Suppressor macrophage treated with lipopolysaccharide for 4 hours (primary cell): ENCODE results near the gene SAMD4B.

ENCODE experiments used
- DNase-seq: peaks from one replicate; pipeline ENCODE4 v3.0.0-alpha.2; 2020

Gene SAMD4B

DNA sequence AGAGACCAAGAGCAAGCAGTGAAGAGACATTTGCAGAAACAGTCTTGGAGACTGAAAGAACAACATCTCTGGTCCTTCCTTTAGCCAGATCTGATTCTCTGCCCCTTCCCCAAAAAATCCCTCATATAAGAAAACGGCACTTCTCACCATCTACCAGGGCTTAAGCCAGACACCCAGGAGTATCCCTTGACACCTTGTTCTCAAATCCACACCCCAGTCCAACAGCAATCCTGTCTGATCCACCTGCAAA, 68.5 kb downstream of the SAMD4B start:
- no peak for DNase-seq

DNA sequence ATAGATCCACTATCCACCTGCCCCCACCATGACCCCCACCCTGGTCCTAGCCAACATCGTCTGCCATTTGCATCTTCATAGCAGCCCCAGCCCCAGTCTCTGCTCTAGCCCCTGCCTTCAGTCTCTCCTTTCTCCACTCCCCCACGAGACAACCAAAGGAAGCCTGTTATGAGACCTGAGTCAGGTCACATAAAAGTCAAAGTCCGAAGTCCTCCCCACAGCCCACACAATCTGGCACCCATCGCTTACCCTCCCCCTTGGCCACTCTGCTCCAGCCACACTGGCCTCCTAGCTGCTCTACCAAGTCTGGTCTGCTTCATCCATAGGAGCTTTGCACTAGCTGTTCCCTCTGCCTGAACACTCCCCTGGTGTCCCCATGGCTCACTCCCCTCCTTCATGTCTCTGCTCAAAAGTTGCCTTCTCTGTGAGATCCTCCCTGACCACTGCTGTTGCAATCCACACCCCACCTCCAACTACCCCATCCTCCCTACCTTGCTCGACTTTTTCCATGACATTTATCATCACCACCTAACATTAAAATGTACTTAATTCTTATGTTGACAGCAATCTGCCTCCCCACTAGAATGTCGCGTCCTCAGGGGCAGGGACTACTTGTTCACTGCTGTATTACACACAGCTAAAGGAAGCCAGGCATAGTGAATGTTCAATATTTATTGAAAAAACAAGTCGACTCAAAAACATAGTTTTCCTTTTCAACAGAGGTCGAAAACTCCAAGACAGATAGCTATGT, 69.0 kb downstream of the SAMD4B start:
- peak; percentile 73 for DNase-seq

DNA sequence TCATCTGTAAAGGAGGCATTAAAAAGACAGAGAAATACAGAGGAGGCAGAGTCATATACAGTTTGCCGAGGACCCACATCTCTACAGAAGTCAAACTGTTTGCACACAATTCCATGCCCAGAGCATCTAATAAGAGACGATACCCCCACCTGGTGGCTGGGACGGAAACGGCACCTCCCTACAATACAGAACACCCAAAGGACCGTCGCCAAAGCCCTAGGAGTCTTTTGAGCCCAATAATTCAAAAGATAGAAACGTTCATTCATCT, 69.5 kb downstream of the SAMD4B start:
- DNase-seq, result peak; percentile 96

DNA sequence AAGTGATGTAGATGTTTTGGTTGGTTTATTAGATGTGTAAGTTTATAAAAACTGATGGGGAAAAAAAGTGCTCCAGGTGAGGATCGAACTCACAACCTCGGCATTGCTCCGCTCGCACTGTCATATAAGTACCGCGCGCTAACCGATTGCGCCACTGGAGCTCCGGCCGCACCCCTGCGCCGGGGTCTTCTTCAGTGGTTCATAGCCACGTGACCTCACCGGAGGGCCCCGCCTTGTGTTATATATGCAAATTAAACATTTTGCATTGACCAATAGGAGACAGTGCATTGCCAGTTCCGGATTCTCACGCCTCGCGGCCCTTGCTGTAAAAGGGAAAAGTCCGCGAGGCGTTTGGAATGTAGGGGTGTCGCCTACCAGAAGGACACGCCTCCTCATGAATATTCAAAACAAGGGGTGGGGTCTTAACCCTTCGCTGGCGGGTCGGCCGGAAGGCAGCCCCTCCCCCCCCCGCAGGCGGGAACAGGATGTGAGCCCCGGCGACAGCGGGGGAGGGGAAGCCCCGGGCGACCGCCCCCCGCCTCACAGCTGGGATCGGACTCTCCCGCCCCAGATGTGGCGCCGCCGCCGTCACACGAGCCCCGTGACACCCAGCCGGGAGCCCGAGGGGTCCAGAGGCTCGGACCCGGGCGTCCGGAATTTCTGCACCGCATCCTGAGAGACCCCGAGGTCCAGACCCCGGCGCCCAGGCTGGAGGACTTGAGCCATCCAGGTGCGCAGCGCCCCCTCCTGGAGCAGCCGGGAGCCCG, 70.1 kb downstream of the SAMD4B start, which contains the start of gene PLEKHG2:
PLEKHG2 (plus strand) TSS at position 570 of the 767 bp plus-strand sequence. CDS start 1,418 bp downstream, outside the sequence.
- DNase-seq, result peak; percentile 99

DNA sequence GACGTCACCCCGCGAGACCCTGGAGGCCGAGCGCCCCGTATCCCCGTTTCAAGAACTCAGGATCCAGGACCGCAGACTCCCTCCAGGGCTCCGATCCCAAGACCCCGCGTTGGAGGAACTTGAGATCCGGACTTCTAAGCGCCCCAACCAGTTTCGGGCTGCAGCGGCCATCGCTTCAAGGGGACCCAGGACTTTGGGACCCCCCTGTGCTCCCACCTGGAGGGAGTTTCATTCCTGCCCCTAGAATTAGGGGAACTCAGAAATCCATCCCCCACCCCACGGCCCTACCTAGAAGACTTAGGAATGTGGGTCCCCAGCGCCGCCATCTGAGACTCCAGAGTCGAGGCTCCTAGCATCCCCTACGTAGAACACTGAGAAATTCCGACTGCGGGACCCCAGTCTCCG, 70.6 kb downstream of the SAMD4B start:
- DNase-seq, result peak; percentile 42

DNA sequence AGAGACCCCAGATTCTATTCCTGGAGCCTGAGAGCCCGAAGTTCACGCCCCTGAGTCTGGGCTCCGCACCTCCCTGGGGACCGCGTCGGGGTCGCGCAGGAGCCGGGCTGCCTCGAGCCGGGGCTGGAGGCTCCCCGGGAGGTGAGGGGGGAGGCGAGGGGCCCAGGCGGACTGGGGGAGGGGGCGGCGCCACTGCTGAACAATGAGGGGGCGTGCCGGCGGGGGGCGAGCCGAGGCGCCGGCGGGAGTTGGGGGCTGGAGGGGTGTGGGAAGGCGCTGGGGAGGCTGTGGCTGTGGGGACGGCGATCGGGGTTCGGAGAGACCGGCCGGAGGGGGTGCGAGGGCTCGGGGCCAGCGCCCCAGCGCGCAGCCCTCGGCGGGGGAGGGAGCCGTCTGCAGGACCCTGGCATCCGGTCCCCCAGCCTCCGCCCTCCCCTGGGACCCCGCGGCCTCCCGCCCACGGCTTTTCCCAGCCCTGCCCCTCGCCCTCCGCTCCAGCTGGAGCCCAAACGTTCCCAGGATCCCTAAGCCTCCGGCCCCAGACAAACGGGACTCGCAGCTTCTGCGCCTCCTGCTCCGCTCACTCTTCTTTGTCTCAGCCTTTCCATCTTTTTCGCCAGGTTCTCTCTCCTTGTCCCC, 71.2 kb downstream of the SAMD4B start:
- DNase-seq, result peak; percentile 30

DNA sequence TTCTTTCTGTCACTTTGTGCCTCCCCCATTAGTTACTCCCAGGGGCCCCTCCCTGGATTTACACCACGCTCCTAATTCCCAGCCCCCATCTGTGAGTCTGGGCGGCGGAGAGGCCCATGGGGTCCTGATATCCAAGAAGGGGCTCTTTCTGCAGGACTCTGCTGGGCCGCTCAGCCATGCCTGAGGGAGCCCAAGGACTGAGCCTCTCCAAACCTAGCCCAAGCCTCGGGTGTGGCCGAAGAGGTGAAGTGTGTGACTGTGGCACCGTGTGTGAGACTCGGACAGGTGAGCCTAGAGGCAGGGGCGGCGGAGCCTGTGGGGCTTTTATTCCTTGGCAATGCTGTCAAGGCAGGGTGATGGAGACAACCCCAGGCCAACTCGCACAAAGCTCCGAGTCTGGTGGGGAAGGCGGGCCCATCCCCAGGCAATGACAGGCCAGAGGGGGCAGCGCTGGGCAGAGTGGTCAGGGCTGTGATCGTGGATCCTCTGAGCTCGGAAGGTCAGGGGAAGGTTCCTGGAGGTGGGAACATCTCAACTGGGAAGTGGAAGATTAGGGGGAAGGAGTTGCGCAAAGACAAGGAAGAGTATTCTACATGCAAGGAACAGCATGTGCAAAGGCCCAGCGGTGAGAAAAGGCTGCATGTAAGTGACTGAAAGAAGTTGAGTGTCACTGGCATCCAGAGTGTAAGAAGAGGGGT, 71.8 kb downstream of the SAMD4B start:
- DNase-seq, result peak; percentile 55

DNA sequence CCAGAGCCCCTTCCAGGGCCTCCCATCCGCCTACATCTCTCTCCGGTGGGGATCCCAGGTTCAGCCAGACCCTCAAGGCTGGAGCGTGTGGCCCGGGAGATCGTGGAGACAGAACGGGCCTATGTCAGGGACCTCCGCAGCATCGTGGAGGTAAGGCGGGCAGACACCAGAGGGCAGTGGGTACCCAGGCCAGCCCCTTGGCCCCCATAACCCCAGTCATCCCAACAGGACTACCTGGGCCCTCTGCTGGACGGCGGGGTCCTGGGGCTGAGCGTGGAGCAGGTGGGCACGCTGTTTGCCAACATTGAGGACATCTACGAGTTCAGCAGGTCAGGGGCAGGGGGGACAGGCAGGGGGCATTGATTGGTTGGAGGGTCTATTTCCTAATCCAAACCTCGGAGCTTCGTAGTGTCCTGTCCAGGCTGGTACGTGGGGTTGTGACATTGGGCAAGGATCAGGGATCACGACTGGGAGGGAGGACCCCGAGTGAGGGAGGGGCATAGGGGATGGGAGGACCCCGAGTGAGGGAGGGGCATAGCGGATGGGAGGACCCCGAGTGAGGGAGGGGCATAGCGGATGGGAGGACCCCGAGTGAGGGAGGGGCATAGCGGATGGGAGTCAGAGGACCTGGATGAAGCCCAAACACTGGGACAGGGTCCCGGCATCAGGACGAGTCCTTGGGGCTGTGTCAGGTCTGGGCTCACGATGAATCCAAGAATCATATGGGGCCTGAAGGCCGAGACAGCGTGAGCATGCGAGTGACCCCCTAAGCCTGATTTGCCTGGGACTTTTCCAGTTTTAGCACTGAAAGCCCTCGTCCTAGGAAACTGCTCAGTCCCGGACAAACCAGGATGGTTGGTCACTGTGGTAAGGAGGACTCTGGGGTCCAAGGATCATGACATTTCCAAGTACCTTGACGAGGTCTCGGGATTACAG, 73.2 kb downstream of the SAMD4B start:
- no peak for DNase-seq

DNA sequence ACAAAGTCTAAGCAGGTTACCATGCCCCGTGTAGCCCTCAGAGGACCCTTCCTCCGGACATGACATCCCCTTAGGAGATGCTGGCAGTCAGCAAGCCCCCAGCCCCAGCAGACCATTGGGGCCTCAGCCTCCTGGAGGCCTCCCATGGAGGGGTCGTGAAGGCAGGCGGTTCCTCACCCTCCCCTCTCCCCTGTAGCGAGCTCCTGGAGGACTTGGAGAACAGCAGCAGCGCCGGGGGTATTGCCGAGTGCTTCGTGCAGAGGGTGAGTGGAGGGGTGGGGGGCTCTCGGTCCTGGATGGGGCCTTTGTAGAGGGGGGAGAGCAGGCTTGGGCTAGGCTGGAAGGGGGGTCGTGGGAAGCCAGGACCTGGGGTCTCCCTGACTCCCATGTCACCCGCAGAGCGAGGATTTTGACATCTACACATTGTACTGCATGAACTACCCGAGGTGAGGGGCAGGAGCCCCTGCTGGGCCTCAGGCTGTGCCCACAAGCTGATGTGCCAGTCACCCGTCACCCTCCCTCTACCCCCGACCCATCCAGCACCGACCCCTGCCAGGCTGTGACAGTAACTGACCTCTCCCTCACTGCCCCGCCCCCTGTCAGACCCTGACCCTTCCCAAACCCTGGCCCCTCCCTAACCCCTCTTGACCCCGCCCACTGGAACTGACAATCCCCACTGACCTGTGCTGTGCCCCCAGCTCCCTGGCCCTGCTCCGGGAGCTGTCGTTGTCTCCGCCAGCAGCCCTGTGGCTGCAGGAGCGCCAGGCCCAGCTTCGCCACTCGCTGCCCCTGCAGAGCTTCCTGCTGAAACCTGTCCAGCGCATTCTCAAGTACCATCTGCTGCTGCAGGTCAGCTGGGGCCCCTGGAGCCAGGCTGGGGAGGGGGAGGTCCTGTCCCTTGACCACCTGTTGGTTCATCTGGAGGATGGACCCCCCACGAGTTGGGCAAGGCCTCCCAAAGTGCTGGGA, 74.2 kb downstream of the SAMD4B start:
- DNase-seq, result no peak

DNA sequence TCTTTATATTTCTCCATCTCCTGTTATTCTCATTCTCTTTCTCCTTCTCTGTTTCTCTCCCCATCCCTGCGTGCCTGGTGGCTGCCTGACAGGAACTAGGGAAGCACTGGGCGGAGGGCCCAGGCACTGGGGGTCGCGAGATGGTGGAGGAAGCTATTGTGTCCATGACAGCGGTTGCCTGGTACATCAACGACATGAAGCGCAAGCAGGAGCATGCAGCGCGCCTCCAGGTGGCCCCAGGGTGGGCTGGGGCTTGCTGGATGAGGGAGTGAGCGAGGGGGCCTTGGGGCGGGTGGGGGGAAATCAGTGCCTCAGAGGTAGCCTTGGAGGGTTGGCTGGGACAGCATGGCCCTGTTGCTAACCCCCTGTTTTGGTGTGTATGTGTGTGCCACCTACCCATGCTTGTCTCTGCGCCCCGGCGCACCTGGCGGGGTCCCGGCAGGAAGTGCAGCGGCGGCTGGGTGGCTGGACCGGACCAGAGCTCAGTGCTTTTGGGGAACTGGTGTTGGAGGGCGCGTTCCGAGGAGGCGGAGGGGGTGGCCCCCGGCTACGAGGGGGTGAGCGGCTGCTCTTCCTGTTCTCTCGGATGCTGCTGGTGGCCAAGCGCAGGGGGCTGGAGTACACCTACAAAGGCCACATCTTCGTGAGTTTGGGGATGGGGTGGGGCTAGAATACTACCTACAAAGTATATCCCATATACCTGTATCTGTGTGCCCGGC, 75.4 kb downstream of the SAMD4B start:
- no peak for DNase-seq

DNA sequence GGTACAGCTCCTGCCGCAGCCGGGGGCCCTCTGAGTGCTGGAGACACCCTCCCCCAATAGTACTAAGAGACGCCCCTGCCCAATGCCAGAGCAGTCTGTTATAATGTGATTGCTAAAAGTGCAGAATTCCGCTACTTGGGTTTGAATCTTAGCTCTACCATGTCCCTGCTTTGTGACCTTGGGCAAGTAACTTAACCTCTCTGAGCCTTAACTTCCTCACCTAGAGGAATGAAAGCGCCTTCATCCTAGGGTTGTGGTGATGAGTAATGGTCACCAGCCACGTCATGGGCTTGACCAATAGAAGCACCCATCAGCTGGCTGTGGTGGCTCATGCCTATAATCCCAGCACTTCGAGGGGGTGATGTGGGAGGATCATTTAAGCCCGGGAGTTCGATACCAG, 76.8 kb downstream of the SAMD4B start:
- peak; percentile 25 for DNase-seq

DNA sequence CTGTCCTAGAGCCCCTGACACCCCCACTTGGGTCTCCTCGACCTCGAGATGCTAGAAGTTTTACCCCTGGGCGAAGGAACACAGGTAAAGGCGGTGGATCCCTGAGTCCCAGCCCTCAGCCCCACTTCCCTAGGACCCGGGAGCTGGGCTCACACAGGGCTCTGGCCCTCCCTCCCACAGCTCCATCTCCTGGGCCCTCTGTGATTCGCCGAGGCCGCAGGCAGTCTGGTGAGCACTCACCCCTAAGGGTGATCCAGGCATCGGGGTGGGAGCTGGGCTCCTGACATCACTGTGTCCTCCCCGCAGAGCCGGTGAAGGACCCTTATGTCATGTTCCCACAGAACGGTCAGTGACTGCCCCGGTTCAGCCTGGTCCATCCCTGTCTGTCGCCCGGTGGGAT, 78.5 kb downstream of the SAMD4B start:
- no peak for DNase-seq

DNA sequence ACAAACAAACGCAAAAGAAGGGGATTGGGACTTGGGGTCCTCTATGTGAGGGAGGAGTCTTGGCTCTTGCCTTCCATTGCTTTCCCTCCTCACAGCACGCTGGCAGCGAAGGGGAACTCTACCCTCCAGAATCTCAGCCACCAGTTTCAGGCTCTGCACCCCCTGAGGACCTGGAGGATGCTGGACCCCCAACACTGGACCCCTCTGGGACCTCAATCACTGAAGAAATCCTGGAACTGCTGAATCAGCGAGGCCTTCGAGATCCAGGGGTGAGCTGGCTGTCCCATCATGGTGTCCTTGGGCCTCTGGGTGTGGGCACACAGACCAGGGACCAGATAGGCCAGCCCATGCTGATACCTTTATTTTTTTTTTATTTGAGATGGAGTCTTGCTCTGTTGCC, 79.8 kb downstream of the SAMD4B start:
- DNase-seq, result no peak

DNA sequence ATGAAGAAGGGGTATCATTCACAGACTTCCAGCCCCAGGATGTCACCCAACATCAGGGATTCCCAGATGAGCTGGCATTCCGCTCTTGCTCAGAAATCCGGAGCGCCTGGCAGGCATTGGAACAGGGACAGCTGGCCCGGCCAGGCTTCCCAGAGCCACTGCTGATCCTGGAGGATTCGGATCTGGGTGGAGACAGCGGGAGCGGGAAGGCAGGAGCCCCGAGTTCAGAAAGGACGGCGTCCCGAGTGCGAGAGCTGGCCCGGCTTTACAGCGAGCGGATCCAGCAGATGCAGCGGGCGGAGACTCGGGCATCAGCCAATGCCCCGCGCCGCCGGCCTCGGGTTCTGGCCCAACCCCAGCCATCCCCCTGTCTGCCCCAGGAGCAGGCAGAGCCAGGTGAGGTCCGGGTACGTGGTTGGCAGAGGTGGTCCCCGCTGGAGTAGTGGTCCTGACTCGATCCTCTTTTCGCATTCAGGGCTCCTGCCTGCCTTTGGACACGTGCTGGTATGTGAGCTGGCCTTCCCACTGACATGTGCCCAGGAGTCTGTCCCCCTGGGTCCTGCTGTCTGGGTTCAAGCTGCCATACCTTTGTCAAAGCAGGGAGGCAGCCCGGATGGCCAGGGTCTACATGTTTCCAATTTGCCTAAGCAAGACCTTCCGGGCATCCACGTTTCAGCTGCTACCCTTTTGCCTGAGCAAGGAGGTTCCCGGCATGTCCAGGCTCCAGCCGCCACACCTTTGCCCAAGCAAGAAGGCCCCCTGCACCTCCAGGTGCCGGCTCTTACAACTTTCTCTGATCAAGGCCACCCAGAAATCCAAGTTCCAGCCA, 81.3 kb downstream of the SAMD4B start:
- no peak for DNase-seq

DNA sequence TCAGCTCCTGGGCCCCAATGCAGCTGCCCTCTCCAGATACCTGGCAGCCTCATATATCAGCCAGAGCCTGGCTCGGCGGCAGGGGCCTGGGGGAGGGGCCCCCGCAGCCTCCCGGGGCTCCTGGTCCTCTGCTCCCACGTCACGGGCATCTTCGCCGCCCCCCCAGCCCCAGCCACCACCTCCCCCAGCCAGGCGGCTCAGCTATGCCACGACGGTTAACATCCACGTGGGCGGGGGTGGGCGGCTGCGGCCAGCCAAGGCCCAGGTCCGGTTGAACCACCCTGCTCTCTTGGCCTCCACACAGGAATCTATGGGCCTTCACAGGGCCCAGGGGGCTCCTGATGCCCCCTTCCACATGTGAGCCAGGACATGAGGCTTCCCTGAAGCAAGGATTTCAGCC, 82.7 kb downstream of the SAMD4B start:
- DNase-seq, result no peak

DNA sequence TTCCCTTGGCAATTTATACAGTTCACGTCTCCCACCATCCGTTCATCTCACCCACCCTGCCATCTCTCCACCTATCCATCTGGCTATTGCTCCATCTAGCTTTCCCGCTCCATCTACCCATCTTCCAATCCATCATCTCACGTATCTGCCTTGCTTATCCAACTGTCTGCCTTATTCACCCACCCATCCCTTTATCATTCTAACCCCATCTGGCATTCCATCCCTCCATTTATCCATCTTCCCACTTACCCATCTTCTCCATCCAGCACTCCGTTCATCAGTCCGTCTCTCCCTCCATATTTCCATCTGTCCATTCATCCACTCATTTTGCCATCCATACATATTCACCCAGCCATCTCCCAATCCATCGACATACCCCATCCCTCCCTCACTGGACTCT, 83.5 kb downstream of the SAMD4B start:
- DNase-seq, result no peak

DNA sequence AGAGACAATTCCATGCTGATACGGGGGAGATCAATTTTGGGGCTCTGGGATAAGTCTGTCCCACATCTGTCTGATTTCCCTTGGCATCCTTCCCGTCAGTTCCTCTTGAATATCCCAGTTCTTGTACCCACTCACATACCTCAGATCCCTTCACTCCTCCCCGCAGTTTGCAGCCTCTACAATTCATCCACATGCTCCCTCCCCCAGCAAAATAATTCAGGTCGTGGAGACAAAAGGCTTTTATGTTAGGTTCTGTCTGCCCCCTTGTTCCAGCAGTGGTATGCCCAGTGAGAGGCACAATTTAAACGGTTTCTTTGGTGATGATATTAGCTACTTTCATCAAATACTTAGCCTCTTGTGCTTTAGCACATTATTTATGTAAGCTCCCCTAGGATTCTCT, 83.9 kb downstream of the SAMD4B start:
- no peak for DNase-seq

DNA sequence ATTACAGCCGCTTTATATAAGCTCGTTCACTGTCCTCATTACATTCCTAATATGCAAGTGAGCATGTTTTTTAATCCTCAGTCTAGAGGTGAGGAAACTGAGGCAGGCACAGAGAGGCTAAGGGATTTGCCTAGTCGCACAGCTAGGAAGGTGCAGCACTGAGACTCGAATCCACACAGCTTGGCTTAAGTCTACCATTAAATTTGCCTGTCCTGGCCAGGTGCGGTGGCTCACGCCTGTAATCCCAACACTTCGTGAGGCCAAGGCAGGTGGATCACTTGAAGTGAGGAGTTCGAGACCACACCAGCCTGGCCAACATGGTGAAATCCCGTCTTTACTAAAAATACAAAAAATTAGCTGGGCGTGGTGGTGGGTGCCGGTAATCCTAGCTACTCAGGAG, 85.5 kb downstream of the SAMD4B start:
- no peak for DNase-seq

DNA sequence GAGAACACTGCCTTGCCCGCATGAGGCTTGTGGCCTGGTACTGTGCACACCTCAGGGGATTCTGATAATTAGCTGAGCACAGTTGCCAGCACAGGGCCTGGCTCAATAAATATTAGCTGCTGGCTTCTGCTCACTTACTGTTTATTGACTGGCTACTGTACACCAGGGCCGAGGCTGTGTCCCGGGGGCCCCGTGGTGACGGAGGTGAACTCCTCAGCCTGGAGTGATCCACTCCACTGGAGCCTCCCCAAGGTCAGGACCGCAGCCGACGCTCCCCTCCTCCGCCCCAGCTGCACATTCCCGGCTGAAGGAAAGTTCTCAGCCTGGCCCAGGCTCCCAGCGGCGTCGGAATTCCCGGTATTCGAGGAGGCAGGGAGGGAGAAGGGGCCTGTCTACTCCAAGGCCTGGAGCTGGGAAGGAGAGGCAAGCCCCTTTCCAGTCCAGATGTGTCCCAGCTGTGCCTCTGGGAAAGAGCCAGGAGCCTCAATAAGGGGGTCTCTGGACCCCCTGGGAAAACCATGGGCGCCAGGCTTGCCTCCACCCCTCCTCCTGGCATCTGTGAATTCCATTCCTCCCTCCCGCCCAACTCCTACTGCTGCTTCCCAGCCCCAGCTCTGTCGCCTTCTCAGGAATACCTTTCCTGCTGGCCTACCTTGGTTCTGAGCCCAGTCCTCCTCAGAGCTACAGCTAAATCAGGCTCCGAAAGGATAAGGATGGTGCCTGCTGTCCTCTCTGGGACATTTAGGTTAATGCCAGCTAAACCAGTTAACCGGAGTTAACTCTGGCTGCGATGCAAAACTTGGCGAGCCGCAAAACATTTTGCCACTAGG, 86.3 kb downstream of the SAMD4B start:
- no peak for DNase-seq
